ENCODE results near the gene BMP2K.
"Not testable (repeated sequence)": the region's sequence is repeated elsewhere in the genome, so short reads cannot be mapped to it uniquely, and the experiment has no call there.

DNA sequence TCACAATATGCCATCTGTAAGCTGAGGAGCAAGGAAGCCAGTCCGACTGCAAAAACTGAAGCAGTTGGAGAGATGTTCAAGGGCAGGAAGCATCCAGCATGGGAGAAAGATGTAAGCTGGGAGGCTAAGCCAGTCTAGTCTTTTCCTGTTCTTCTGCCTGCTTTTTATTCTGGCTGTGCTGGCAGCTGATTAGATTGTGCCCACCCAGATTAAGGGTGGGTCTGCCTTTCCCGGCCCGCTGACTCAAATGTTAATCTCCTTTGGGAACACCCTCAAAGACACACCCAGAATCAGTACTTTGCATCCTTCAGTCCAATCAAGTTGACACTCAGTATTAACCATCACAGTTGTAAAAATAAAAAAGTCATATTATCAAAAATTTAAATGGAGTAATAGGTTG is 63.5 kb downstream of the BMP2K start:
- not testable (repeated sequence) for TF ChIP-seq CTCF (IDR thresholded peaks at IDR 0.05); CHD4 (IDR thresholded peaks at IDR 0.05; ENCODE audit: borderline replicate concordance); POLR2A (IDR thresholded peaks at IDR 0.05; ENCODE audit: low read length); RFX5 (IDR thresholded peaks at IDR 0.05); EP300 (IDR thresholded peaks at IDR 0.05); ESRRA (IDR thresholded peaks at IDR 0.05; ENCODE audit: borderline replicate concordance, low read length); KDM5A (IDR thresholded peaks at IDR 0.05); MAFK (IDR thresholded peaks at IDR 0.05; ENCODE audit: partially characterized antibody); CBX2 (IDR thresholded peaks at IDR 0.05; ENCODE audit: borderline replicate concordance, low read depth); JUNB (IDR thresholded peaks at IDR 0.05); MAZ (IDR thresholded peaks at IDR 0.05; ENCODE audit: borderline replicate concordance, low read depth, low read length); FOSL2 (IDR thresholded peaks at IDR 0.05); FOSL2 (CRISPR knock-in tag; IDR thresholded peaks at IDR 0.05)

All from A549 (cell line).